Heart right ventricle (tissue), 16 donors: ENCODE measurements around the gene LIN28A. TPM values are rescaled to one million over a fixed set of nuclear protein-coding genes. Genes with fewer than 3 reads are reported as not detected.

ENCODE experiments used
- ATAC-seq, 8 donors: fragments of 200-7000 bp; cut with Tn5 transposase; one replicate each; pipeline ENCODE4 v1.9.1; 2020; ENCODE audit warnings: mild to moderate bottlenecking in 8 of 8, moderate library complexity in 8 of 8, moderate number of reproducible peaks in 1 of 8
- DNase-seq, 2 donors: peaks; one replicate each; pipeline ENCODE4 v3.0.0-alpha.2; 2020
- H3K27ac ChIP-seq, 10 donors: fragments of 200-600 bp; sonication (generic) in 2 of 10; one replicate each; pipeline versions ENCODE4 v1.5.0 to v1.8.0; 2020 to 2022; ENCODE audit warnings: mild to moderate bottlenecking in 3 of 10
- H3K27me3 ChIP-seq, 7 donors: fragments of 200-600 bp; one replicate each; pipeline ENCODE4 v1.8.0; 2021 to 2022; ENCODE audit warnings: mild to moderate bottlenecking in 2 of 7
- H3K36me3 ChIP-seq, 9 donors: fragments of 200-600 bp; sonication (generic) in 1 of 9; one replicate each; pipeline versions ENCODE4 v1.5.0 to v1.8.0; 2020 to 2022; ENCODE audit warnings: mild to moderate bottlenecking in 2 of 9
- H3K4me1 ChIP-seq, 9 donors: fragments of 200-600 bp; sonication (generic) in 1 of 9; one replicate each; pipeline versions ENCODE4 v1.5.0 to v1.8.0; 2020 to 2022; ENCODE audit warnings: mild to moderate bottlenecking in 4 of 9
- H3K4me3 ChIP-seq, 10 donors: fragments of 200-600 bp; sonication (generic) in 2 of 10; one replicate each; pipeline versions ENCODE4 v1.5.0 to v1.8.0; 2020 to 2022; ENCODE audit warnings: mild to moderate bottlenecking in 7 of 10, moderate library complexity in 2 of 10
- H3K9me3 ChIP-seq, 11 donors: fragments of 200-600 bp in 10 of 11; sonication (generic) in 2 of 11; one replicate each; pipeline versions ENCODE4 v1.5.0 to v1.8.0; 2013 to 2022; ENCODE audit warnings: mild to moderate bottlenecking in 2 of 11, control low read depth in 1 of 11, moderate library complexity in 1 of 11
- WGBS, 2 donors: extraction: QIAGEN DNeasy Blood & Tissue Kit; methylation state at CpG; one replicate each; pipeline ENCODE4 v1.1.7; 2013; ENCODE audit warnings: inconsistent platforms in 1 of 2; 5-methylcytosine and 5-hydroxymethylcytosine counted together
- intact Hi-C, 10 donors: fragments of 100-400 bp; cut with DNase I; formaldehyde crosslinking; loops; one replicate each; pipeline versions ENCODE4 v1.11.1 to v1.14.2; 2022
- polyA plus RNA-seq, 2 donors: library from polyadenylated mRNA; stranded (reverse); fragments of 200-250 nt; gene quantifications; one replicate each; pipeline ENCODE4 v1.2.3, GENCODE V29; 2013
- total RNA-seq, 10 donors: library from RNA; stranded (reverse); fragmentation: NEBNext Ultra II Directional in 3 of 10; extraction: Animal tissue kit (Norgen Biotek cat#: 25700) in 3 of 10; gene quantifications; one replicate each; pipeline versions ENCODE4 v1.2.1 to v1.2.4, GENCODE V29; 2021 to 2023
- TF ChIP-seq, protein P1 (sequence below), 9 donors: fragments of 200-600 bp; sonication (generic) in 2 of 9; IDR thresholded peaks; one replicate each; pipeline versions ENCODE4 v1.5.0 to v1.8.0; 2021 to 2022; ENCODE audit warnings: antibody characterized with exemption in 9 of 9, mild to moderate bottlenecking in 5 of 9, moderate library complexity in 1 of 9
- donor health status: Arrhythmogenic right ventricular cardiomyopathy.
- donor health status: ischemic (EF 13 %, LVEDD 7.1; RV severe dilation, severe dysfunction).
- donor health status: healthy with polysubstance abuse.
- donor health status: DM: no; HTN: yes; CAD: no.
- donor health status: DM: no; HTN: no; CAD: no.
- donor health status: ischemic (EF 25% LVEDD 6.9; RV normal size, moderate dysfunction).
- donor health status: ischemic (EF 25% LVEDD 5.7; RV mildly dilated, moderate dysfunction).
- donor health status: healthy.
- donor health status: DM: yes; HTN: yes; CAD: no.
- donor health status: Ischemic cardiomyopathy.
- donor health status: ischemic (EF 35%, LVEDD 5.7; RV mildly dilated, moderate dysfunction).
- donor health status: nonischemic (EF 11% LVEDD 7.7; RV severe dilation, severe dysfunction).
- donor health status: DM: yes; HTN: yes; CAD: no.
- donor health status: PGD.
- donor health status: ischemic (EF 29% LVEDD 5.4; RV normal size, mild dysfunction).
- donor health status: nonischemic (EF 23%, LVEDD 6.1; RV moderate dilation, normal function).

The LIN28A gene
- total and polyA plus RNA-seq, 12 donors, result 0.15 TPM; not detected in 11

DNA sequence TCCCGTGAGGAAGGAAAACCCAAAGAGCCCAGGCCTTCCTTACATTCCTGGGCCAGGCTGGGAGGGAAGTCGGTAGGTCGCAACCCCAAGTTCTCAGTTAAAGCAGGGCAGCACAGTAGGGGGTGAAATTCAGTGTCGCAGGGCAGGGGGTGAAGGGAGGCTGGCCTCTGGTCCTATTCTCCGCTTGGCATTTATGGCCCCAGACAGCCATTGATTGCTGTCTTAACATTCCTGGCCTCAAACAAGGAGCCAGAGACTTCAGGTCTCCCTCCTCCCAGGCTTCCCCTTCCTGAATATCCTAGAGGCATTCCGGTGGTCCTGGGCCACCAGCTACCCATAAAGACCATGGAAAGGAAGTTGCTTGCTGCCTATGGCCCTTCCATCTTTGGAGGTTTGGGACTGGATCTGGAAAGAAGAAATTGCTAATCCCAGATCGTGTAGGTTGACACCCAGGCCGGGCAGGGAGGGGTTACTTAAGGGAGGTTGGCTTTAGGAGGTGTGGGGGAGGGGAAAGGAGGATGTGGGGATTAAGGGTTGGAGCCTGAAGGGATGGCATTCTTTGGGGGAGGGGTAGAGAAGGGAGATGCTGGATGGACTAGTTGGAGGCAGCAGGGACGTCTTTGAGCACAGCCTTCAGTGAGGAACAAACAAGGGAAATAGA lies 1.7 kb downstream of the LIN28A start:
- Histone ChIP-seq H3K27ac (no peak overlapping the region), H3K4me1 (peaks cover 0 to 6% (median 0%) of the 10 kb centered on the region in 9 donors), H3K4me3 (no peak overlapping the region), H3K36me3 (no peaks in the 10 kb centered on the region), H3K27me3 (peaks cover 29 to 86% (median 68%) of the 10 kb centered on the region in 7 donors), H3K9me3 (no peaks in the 10 kb centered on the region)
- ATAC-seq (no peak), DNase-seq (no peak)
- TF ChIP-seq, protein P1, sequence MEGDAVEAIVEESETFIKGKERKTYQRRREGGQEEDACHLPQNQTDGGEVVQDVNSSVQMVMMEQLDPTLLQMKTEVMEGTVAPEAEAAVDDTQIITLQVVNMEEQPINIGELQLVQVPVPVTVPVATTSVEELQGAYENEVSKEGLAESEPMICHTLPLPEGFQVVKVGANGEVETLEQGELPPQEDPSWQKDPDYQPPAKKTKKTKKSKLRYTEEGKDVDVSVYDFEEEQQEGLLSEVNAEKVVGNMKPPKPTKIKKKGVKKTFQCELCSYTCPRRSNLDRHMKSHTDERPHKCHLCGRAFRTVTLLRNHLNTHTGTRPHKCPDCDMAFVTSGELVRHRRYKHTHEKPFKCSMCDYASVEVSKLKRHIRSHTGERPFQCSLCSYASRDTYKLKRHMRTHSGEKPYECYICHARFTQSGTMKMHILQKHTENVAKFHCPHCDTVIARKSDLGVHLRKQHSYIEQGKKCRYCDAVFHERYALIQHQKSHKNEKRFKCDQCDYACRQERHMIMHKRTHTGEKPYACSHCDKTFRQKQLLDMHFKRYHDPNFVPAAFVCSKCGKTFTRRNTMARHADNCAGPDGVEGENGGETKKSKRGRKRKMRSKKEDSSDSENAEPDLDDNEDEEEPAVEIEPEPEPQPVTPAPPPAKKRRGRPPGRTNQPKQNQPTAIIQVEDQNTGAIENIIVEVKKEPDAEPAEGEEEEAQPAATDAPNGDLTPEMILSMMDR (IDR thresholded peaks at IDR 0.05), result no peak
- WGBS, 2 donors, result 12 to 19% methylated on average over 9 of the region's 9 CpGs
- intact Hi-C loops, result loop anchor here in 2 of 10 donors (10.0 kb wide), 1 partner anchor 308 kb away; no protein-coding TSS in a partner anchor

DNA sequence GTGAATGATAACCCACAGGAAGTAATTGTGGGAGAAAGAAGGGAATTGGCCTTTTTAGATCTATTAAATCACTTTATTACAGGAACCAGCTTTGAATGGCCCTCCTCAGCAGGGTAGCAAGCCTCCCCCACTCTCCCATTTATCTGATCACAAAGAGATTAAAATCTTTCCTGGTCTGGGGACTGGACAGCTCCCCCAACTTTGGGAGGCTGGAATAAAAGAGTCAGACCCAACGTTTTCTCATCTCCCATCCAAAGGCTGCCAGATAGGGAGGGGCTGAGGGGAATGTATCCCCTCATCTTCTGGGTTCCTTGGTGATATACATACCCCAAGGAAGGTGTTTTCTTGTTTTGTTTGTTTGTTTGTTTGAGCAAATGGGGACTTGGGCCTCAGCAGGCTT lies 2.4 kb downstream of the LIN28A start:
- intact Hi-C loops, result loop anchor here in 2 of 10 donors (10.0 kb wide), 1 partner anchor 308 kb away; no protein-coding TSS in a partner anchor
- TF ChIP-seq, protein P1 (IDR thresholded peaks at IDR 0.05), result no peak
- Histone ChIP-seq H3K27ac (no peak overlapping the region), H3K4me3 (no peak overlapping the region), H3K27me3 (peaks cover 29 to 86% (median 68%) of the 10 kb centered on the region in 7 donors), H3K9me3 (no peaks in the 10 kb centered on the region), H3K36me3 (no peaks in the 10 kb centered on the region), H3K4me1 (peaks cover 0 to 6% (median 0%) of the 10 kb centered on the region in 9 donors)
- 0 to 8% methylated on average over 1 of the region's 1 CpG for WGBS, 2 donors
- DNase-seq, result no peak
- ATAC-seq, result no peak

DNA sequence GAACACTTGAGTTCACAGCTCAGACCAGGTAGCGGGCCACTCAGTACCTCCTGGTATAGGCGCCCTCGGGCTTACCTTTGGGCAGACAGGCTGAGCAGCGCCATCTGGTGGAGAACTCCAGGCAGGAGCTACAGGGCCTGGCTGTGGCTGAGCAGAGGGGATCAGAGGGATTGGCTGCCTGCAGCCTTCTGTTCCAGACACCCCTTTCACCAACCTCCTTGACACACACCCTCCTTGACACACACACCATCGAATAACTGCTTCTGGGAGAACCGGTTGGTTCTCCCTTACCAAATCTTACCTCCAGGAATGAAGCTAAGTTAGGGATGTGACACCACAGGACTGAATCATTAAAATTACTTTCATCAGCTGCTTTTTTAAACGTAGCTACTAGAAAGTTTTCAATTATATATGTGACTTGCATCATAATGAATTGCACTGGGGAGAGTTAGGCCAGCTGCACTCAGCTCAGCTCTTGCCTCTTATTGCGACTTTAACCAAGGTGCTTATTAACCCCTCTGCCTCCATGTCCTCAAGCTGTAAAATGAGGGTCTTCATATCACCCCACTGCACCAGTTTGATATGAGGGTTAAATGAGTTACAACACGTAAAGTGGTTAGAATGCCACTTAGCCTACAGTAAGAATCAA lies 6.6 kb downstream of the LIN28A start:
- Histone ChIP-seq H3K4me3 (no peak overlapping the region), H3K27me3 (peaks cover 12 to 74% (median 55%) of the 10 kb centered on the region in 7 donors), H3K4me1 (no peaks in the 10 kb centered on the region), H3K36me3 (no peaks in the 10 kb centered on the region), H3K27ac (no peak overlapping the region), H3K9me3 (no peaks in the 10 kb centered on the region)
- DNase-seq (peak; percentile 60 to 72), ATAC-seq (peak in 6 of 8 donors; percentile 71 to 86 (median 77))
- TF ChIP-seq, protein P1 (IDR thresholded peaks at IDR 0.05), result peak; percentile 58 to 94 (median 81)
- 19 to 20% methylated on average over 9 of the region's 9 CpGs for WGBS, 2 donors
- intact Hi-C loops, result loop anchor here in 2 of 10 donors (10.0 kb wide), 1 partner anchor 312 kb away; no protein-coding TSS in a partner anchor

DNA sequence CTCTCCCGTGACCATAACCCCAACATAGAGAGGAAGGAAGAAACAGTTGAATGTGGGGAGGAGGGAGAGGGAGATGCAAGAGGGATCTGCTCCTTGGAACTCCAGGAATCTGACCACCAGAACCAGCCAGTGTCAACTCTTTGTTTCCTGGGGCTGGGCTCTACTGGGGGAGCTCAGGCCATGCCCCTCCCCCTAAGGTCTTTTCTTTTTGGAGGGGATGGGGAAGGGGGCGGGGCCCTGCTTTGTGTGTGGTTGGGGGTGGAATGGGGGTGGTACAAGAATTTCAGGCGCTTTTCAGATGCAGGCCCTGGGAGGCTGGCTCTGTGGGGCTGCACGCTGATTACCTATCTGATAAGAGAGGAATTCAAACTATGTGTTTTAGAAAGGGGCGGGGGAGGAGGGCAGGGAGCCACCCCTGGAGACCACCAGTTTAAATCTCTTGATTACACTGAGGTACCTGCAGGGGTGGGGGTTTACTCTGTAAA lies 8.3 kb downstream of the LIN28A start:
- WGBS, 2 donors, result 24 to 29% methylated on average over 5 of the region's 5 CpGs
- H3K36me3 ChIP-seq, result no peaks in the 10 kb centered on the region
- no peak overlapping the region for H3K4me3 ChIP-seq
- ATAC-seq, result no peak
- DNase-seq, result no peak
- H3K9me3 ChIP-seq, result no peaks in the 10 kb centered on the region
- intact Hi-C loops, result loop anchor here in 2 of 10 donors (10.0 kb wide), 1 partner anchor 314 kb away; no protein-coding TSS in a partner anchor
- H3K27me3 ChIP-seq, result peaks cover 0 to 71% (median 42%) of the 10 kb centered on the region in 7 donors
- H3K27ac ChIP-seq, result no peak overlapping the region
- no peaks in the 10 kb centered on the region for H3K4me1 ChIP-seq
- TF ChIP-seq, protein P1 (IDR thresholded peaks at IDR 0.05), result no peak
